ENCODE results near the gene KCNQ1.

GRCh38 chr11:2587132-2587930 is 142.5 kb downstream of the KCNQ1 start:
- no peak for TF ChIP-seq CTCF (IDR thresholded peaks at IDR 0.05; ENCODE audit: poor library complexity, severe bottlenecking)
- TF ChIP-seq EZH2 (IDR thresholded peaks at IDR 0.05; ENCODE audit: borderline replicate concordance, insufficient read depth, low read length, poor library complexity, severe bottlenecking), result no peak
- TF ChIP-seq POLR2AphosphoS5 (IDR thresholded peaks at IDR 0.05), result no peak
- no peak for TF ChIP-seq EP300 (conservative IDR thresholded peaks at IDR 0.05; ENCODE audit: poor library complexity, severe bottlenecking)
- TF ChIP-seq SMC3 (conservative IDR thresholded peaks at IDR 0.05; ENCODE audit: poor library complexity), result no peak

Data from neural cell (in vitro differentiated cells).